ENCODE data around the gene NUDCD3.

DNA sequence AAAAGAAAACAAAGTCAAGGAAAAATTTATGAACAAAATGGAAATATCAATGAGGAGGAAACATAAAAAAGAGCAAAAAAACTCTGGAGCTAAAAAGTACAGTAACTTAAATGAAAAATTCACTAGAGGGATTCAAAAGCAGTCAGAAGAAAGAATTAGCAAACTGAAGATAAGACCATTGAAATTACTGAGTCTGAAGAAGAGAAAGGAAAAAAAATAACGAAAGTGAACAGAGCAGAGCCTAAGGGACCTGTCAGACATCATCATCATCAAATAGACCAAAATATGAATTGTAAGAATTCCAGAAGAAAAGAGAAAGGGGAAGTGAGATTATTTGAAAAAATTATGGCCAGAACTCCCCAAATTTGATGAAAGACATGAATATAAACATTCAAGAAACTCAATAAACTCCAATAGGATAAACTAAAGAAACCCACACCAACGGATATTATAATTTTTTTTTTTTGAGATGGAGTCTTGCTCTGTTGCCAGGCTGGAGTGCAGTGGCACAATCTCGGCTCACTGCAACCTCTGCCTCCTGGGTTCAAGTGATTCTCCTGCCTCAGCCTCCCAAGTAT lies 34.4 kb upstream of the NUDCD3 start:
- TF ChIP-seq, protein P1, sequence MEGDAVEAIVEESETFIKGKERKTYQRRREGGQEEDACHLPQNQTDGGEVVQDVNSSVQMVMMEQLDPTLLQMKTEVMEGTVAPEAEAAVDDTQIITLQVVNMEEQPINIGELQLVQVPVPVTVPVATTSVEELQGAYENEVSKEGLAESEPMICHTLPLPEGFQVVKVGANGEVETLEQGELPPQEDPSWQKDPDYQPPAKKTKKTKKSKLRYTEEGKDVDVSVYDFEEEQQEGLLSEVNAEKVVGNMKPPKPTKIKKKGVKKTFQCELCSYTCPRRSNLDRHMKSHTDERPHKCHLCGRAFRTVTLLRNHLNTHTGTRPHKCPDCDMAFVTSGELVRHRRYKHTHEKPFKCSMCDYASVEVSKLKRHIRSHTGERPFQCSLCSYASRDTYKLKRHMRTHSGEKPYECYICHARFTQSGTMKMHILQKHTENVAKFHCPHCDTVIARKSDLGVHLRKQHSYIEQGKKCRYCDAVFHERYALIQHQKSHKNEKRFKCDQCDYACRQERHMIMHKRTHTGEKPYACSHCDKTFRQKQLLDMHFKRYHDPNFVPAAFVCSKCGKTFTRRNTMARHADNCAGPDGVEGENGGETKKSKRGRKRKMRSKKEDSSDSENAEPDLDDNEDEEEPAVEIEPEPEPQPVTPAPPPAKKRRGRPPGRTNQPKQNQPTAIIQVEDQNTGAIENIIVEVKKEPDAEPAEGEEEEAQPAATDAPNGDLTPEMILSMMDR (IDR thresholded peaks at IDR 0.05; ENCODE audit: insufficient read depth, low read depth, low read length), result no peak
- no peak for TF ChIP-seq EZH2 (IDR thresholded peaks at IDR 0.05; ENCODE audit: insufficient read depth, low read length)
